Limb (tissue), 2 donors: ENCODE results near the gene ANKRD42.
A peak's percentile ranks its signal among the peaks of the same experiment; 100 is the strongest.

Experiments
- DNase-seq, 2 donors: peaks; one replicate each; pipeline ENCODE4 v3.0.0-alpha.2; 2016; ENCODE audit errors: extremely low spot score in 2 of 2

The ANKRD42 gene

GRCh38 chr11:83193315-83194280 lies at the start of gene ANKRD42:
Gene ANKRD42, plus strand, starts transcription at chr11:83193712. Its CDS starts 959 bp downstream, at chr11:83194671.
- DNase-seq = peak; percentile 93 to 97

- no peak for DNase-seq
These were observed 45.6 kb upstream of the ANKRD42 start for GRCh38 chr11:83147895-83148294.

- DNase-seq = no peak
These were observed 43.1 kb upstream of the ANKRD42 start for GRCh38 chr11:83150450-83150849.

- DNase-seq = no peak
These were observed 42.1 kb upstream of the ANKRD42 start for GRCh38 chr11:83151274-83151977.

GRCh38 chr11:83152264-83152663 lies 41.2 kb upstream of the ANKRD42 start:
- DNase-seq = no peak

GRCh38 chr11:83153764-83154163 lies 39.7 kb upstream of the ANKRD42 start:
- no peak for DNase-seq

GRCh38 chr11:83156144-83156995 lies 37.1 kb upstream of the ANKRD42 start:
- DNase-seq = peak in 1 of 2 donors; percentile 100

- DNase-seq = peak in 1 of 2 donors; percentile 99
These were observed 36.4 kb upstream of the ANKRD42 start, which contains the start of gene PCF11 for GRCh38 chr11:83156996-83157593. Gene PCF11, plus strand, starts transcription at chr11:83157131. Its CDS starts 309 bp downstream, at chr11:83157440.

- DNase-seq = peak; percentile 63 to 81
These were observed 35.7 kb upstream of the ANKRD42 start for GRCh38 chr11:83157594-83158356.

GRCh38 chr11:83158357-83158786 lies 35.1 kb upstream of the ANKRD42 start:
- DNase-seq = no peak

- DNase-seq = no peak
These were observed 34.3 kb upstream of the ANKRD42 start for GRCh38 chr11:83158965-83159901.

GRCh38 chr11:83159902-83160865 lies 33.3 kb upstream of the ANKRD42 start:
- DNase-seq = no peak

GRCh38 chr11:83161610-83162199 lies 31.8 kb upstream of the ANKRD42 start:
- no peak for DNase-seq

GRCh38 chr11:83162377-83162776 lies 31.1 kb upstream of the ANKRD42 start:
- DNase-seq = no peak

GRCh38 chr11:83166193-83166866 lies 27.2 kb upstream of the ANKRD42 start:
- DNase-seq = no peak

- DNase-seq = no peak
These were observed 24.8 kb upstream of the ANKRD42 start for GRCh38 chr11:83168756-83169155.

- no peak for DNase-seq
These were observed 22.6 kb upstream of the ANKRD42 start for GRCh38 chr11:83170865-83171264.
